Natural killer cell (primary cell): ENCODE data around the gene ZNF580. TPM values are rescaled to one million over a fixed set of nuclear protein-coding genes. Genes with fewer than 3 reads are reported as not detected.

Experiments
- ATAC-seq, 3 donors: fragments of 150-1000 bp in 2 of 3; fragments of 200-7000 bp in 1 of 3; cut with Tn5 transposase; 1 replicate in 1 of 3; 2 replicates in 2 of 3; pipeline ENCODE4 v1.10.0; 2021; ENCODE audit warnings: mild to moderate bottlenecking in 2 of 3, moderate library complexity in 2 of 3
- DNase-seq, 2 donors: peaks; one replicate each; pipeline versions ENCODE4 v3.0.0 to v3.0.0-alpha.2; 2013 to 2021; ENCODE audit warnings: mixed read lengths in 1 of 2
- H3K27ac ChIP-seq: one replicate; pipeline ENCODE4 v1.5.1; 2013; ENCODE audit warnings: mild to moderate bottlenecking, low read length
- H3K27me3 ChIP-seq: one replicate; pipeline ENCODE4 v1.6.1; 2013; ENCODE audit warnings: low read length; ENCODE audit not compliant: control insufficient read depth, insufficient read depth
- H3K36me3 ChIP-seq: one replicate; pipeline ENCODE4 v1.6.1; 2013; ENCODE audit warnings: low read length; ENCODE audit not compliant: control insufficient read depth, insufficient read depth
- H3K4me1 ChIP-seq: one replicate; pipeline ENCODE4 v1.6.1; 2013; ENCODE audit warnings: low read length; ENCODE audit not compliant: control insufficient read depth, insufficient read depth
- H3K4me3 ChIP-seq: one replicate; pipeline ENCODE4 v1.5.1; 2013; ENCODE audit warnings: low read length
- H3K9me3 ChIP-seq: one replicate; pipeline ENCODE4 v1.6.1; 2013; ENCODE audit warnings: low read length; ENCODE audit not compliant: control insufficient read depth, insufficient read depth
- H3K27ac Mint-ChIP-seq, 2 donors: one replicate each; pipeline ENCODE4 v1.8.0; 2022; ENCODE audit warnings: mild to moderate bottlenecking in 2 of 2, mixed read lengths in 2 of 2, moderate library complexity in 1 of 2
- H3K27me3 Mint-ChIP-seq, 2 donors: one replicate each; pipeline ENCODE4 v1.8.0; 2022; ENCODE audit warnings: low read depth in 2 of 2, mixed read lengths in 2 of 2
- H3K36me3 Mint-ChIP-seq: one replicate; pipeline ENCODE4 v1.8.0; 2022; ENCODE audit warnings: mixed read lengths
- H3K4me1 Mint-ChIP-seq, 2 donors: one replicate each; pipeline ENCODE4 v1.8.0; 2022; ENCODE audit warnings: mixed read lengths in 2 of 2
- H3K4me3 Mint-ChIP-seq: one replicate; pipeline ENCODE4 v1.8.0; 2022; ENCODE audit warnings: mild to moderate bottlenecking, moderate library complexity, mixed read lengths
- H3K9me3 Mint-ChIP-seq, 2 donors: one replicate each; pipeline ENCODE4 v1.8.0; 2022; ENCODE audit warnings: mixed read lengths in 2 of 2
- CTCF ChIP-seq: fragments of 200-600 bp; IDR thresholded peaks from one replicate; pipeline ENCODE4 v1.8.0; 2022; ENCODE audit warnings: antibody characterized with exemption
- WGBS: methylation state at CpG from one replicate; pipeline ENCODE4 v1.1.7; 2013; ENCODE audit warnings: missing lambda C conversion rate; ENCODE audit not compliant: insufficient coverage; 5-methylcytosine and 5-hydroxymethylcytosine counted together
- intact Hi-C: fragments of 100-400 bp; cut with micrococcal nuclease; formaldehyde crosslinking; loops from one replicate; pipeline ENCODE4 v1.14.2; 2022
- total RNA-seq, 4 donors: library from RNA; stranded (reverse); fragments of 120-200 nt in 1 of 4; gene quantifications; one replicate each; pipeline versions ENCODE4 v1.2.3 to v1.2.4, GENCODE V29; 2013 to 2022

ZNF580 gene
- total RNA-seq, 3 donors from 2014 or later (not counting 1 experiment from before 2014, with no cell fraction given), result 38.0 to 46.0 (median 40.0) TPM

GRCh38 chr19:55611300-55611982 lies 29.4 kb upstream of the ZNF580 start:
- intact Hi-C loops, result no loop called here
- H3K27ac ChIP-seq, result no peak overlapping the region
- no peaks in the 10 kb centered on the region for H3K36me3 Mint-ChIP-seq
- no peaks in the 10 kb centered on the region for H3K9me3 ChIP-seq
- ATAC-seq (no peak), DNase-seq (no peak)
- H3K27me3 ChIP-seq, result no peaks in the 10 kb centered on the region
- no peak overlapping the region for H3K4me3 ChIP-seq
- no peak for TF ChIP-seq CTCF
- peak overlapping the region in 1 of 2 donors; percentile 42 for H3K27ac Mint-ChIP-seq
- H3K36me3 ChIP-seq, result peaks cover 2% of the 10 kb centered on the region
- peaks cover 31 to 57% of the 10 kb centered on the region in 2 donors for H3K4me1 Mint-ChIP-seq
- H3K9me3 Mint-ChIP-seq, result no peaks in the 10 kb centered on the region
- no peak overlapping the region for H3K4me3 Mint-ChIP-seq
- no peaks in the 10 kb centered on the region for H3K27me3 Mint-ChIP-seq
- peaks cover 14% of the 10 kb centered on the region for H3K4me1 ChIP-seq
- 87% methylated on average over 13 of the region's 15 CpGs for WGBS

GRCh38 chr19:55611983-55612645 lies 28.7 kb upstream of the ZNF580 start:
- Histone ChIP-seq H3K9me3 (no peaks in the 10 kb centered on the region), H3K4me3 (no peak overlapping the region), H3K36me3 (peaks cover 7% of the 10 kb centered on the region), H3K4me1 (peaks cover 8% of the 10 kb centered on the region), H3K27ac (no peak overlapping the region), H3K27me3 (no peaks in the 10 kb centered on the region)
- Mint-ChIP-seq H3K36me3 (no peaks in the 10 kb centered on the region), H3K4me3 (no peak overlapping the region), H3K9me3 (no peaks in the 10 kb centered on the region), H3K27me3 (no peaks in the 10 kb centered on the region), H3K27ac (peak overlapping the region; percentile 53 to 67), H3K4me1 (peaks cover 24 to 51% of the 10 kb centered on the region in 2 donors)
- ATAC-seq (peak in 1 of 3 donors; percentile 10), DNase-seq (no peak)
- WGBS, result 80% methylated on average over 3 of the region's 3 CpGs
- TF ChIP-seq CTCF, result no peak
- intact Hi-C loops, result no loop called here

- Mint-ChIP-seq H3K27me3 (no peaks in the 10 kb centered on the region), H3K4me3 (no peak overlapping the region), H3K4me1 (peaks cover 14 to 39% of the 10 kb centered on the region in 2 donors), H3K27ac (no peak overlapping the region), H3K36me3 (no peaks in the 10 kb centered on the region), H3K9me3 (no peaks in the 10 kb centered on the region)
- H3K36me3 ChIP-seq, result peaks cover 13% of the 10 kb centered on the region
- WGBS, result 96% methylated on average over 27 of the region's 27 CpGs
- intact Hi-C loops, result no loop called here
- no peaks in the 10 kb centered on the region for H3K9me3 ChIP-seq
- H3K4me1 ChIP-seq, result peaks cover 9% of the 10 kb centered on the region
- H3K27ac ChIP-seq, result no peak overlapping the region
- H3K27me3 ChIP-seq, result no peaks in the 10 kb centered on the region
- DNase-seq (no peak), ATAC-seq (no peak)
- no peak overlapping the region for H3K4me3 ChIP-seq
- no peak for TF ChIP-seq CTCF
Observed at GRCh38 chr19:55613396-55613795, 27.4 kb upstream of the ZNF580 start.
